HepG2 (cell line): ENCODE data around the gene LRRC25. TPM values are rescaled to one million over a fixed set of nuclear protein-coding genes. Genes with fewer than 3 reads are reported as not detected.
A peak's percentile ranks its signal among the peaks of the same experiment; 100 is the strongest.

Source experiments
- ATF3 ChIP-seq: sonication (generic); formaldehyde crosslinking; IDR thresholded peaks from 2 replicates; pipeline ENCODE4 v1.4.0; 2020; ENCODE audit warnings: missing genetic modification reagents
- BCL6 ChIP-seq: IDR thresholded peaks from 2 replicates; pipeline ENCODE4 v1.6.1; 2016; ENCODE audit warnings: missing genetic modification reagents, missing compliant biosample characterization
- FOSL2 ChIP-seq: sonication (generic); formaldehyde crosslinking; IDR thresholded peaks from 2 replicates; pipeline ENCODE4 v1.4.0; 2020; ENCODE audit warnings: missing genetic modification reagents
- HDAC2 ChIP-seq: sonication (generic); formaldehyde crosslinking; IDR thresholded peaks from 2 replicates; pipeline ENCODE4 v1.4.0; 2020; ENCODE audit warnings: missing genetic modification reagents
- HMGXB3 ChIP-seq: sonication (generic); formaldehyde crosslinking; IDR thresholded peaks from 2 replicates; pipeline ENCODE4 v1.4.0; 2020; ENCODE audit warnings: missing genetic modification reagents, borderline replicate concordance
- HOXA3 ChIP-seq: sonication (generic); formaldehyde crosslinking; IDR thresholded peaks from 2 replicates; pipeline ENCODE4 v1.5.0; 2020; ENCODE audit warnings: missing genetic modification reagents
- KLF16 ChIP-seq, 2 experiments: sonication (generic) in 1 of 2; formaldehyde crosslinking in 1 of 2; IDR thresholded peaks; 2 replicates each; pipeline versions ENCODE4 v1.6.1 to v1.8.0; 2016 to 2023; ENCODE audit warnings: missing genetic modification reagents in 2 of 2, missing compliant biosample characterization in 1 of 2
- LCORL ChIP-seq, 2 experiments: fragments of 450-650 bp in 1 of 2; sonication (generic) in 1 of 2; formaldehyde crosslinking in 1 of 2; IDR thresholded peaks; 2 replicates each; pipeline versions ENCODE4 v1.5.0 to v1.6.1; 2017 to 2020; ENCODE audit warnings: antibody characterized with exemption in 1 of 2, missing genetic modification reagents in 1 of 2
- MAZ ChIP-seq, 2 experiments: sonication (generic) in 1 of 2; formaldehyde crosslinking in 1 of 2; IDR thresholded peaks; 2 replicates each; pipeline versions ENCODE4 v1.5.0 to v1.6.1; 2012 to 2020; ENCODE audit warnings: low read depth in 2 of 2, mild to moderate bottlenecking in 2 of 2, borderline replicate concordance in 1 of 2, improper control_type of control experiment in 1 of 2, low read length in 1 of 2, missing genetic modification reagents in 1 of 2, moderate library complexity in 1 of 2
- NKX3-1 ChIP-seq: sonication (generic); formaldehyde crosslinking; IDR thresholded peaks from 2 replicates; pipeline ENCODE4 v1.5.0; 2020; ENCODE audit warnings: missing genetic modification reagents
- NR2C2 ChIP-seq: sonication (generic); formaldehyde crosslinking; IDR thresholded peaks from 2 replicates; pipeline ENCODE4 v1.4.0; 2020; ENCODE audit warnings: missing genetic modification reagents, mild to moderate bottlenecking, moderate library complexity, borderline replicate concordance
- RBFOX2 ChIP-seq: fragments of 200-400 bp; formaldehyde crosslinking; IDR thresholded peaks from 2 replicates; pipeline ENCODE4 v1.6.1; 2017; ENCODE audit warnings: low read depth, mild to moderate bottlenecking, low read length
- YEATS4 ChIP-seq: sonication (generic); formaldehyde crosslinking; IDR thresholded peaks from 2 replicates; pipeline ENCODE4 v1.4.0; 2020; ENCODE audit warnings: missing genetic modification reagents, borderline replicate concordance
- ZC3H13 ChIP-seq: sonication (generic); formaldehyde crosslinking; IDR thresholded peaks from 2 replicates; pipeline ENCODE4 v1.8.1; 2023; ENCODE audit warnings: mild to moderate bottlenecking, missing genetic modification reagents, moderate library complexity
- ZNF275 ChIP-seq: sonication (generic); formaldehyde crosslinking; IDR thresholded peaks from 2 replicates; pipeline ENCODE4 v1.8.0; 2022; ENCODE audit warnings: missing genetic modification reagents, mild to moderate bottlenecking, inconsistent platforms, borderline replicate concordance
- ZNF574 ChIP-seq: sonication (generic); formaldehyde crosslinking; IDR thresholded peaks from 2 replicates; pipeline ENCODE4 v1.4.0; 2020; ENCODE audit warnings: missing genetic modification reagents
- polyA plus RNA-seq, 8 experiments: library from polyadenylated mRNA; depleted of rRNA in 3 of 8; stranded (reverse) in 7 of 8; unstranded in 1 of 8; fragments of >200 nt; fragmentation: Illumina TruSeq in 4 of 8; extraction: Trizol in 4 of 8; gene quantifications; 2 replicates each; pipeline versions ENCODE4 v1.2.1 to v1.2.3, GENCODE V29; 2011 to 2016; ENCODE audit warnings: low read depth in 4 of 8, missing spikeins in 1 of 8, mixed read lengths in 1 of 8; ENCODE audit not compliant: insufficient read depth in 1 of 8
- total RNA-seq, 5 experiments: library from RNA; depleted of rRNA; stranded (reverse); fragments of >200 nt; fragmentation: Illumina TruSeq; extraction: Trizol; gene quantifications; 2 replicates each; pipeline ENCODE4 v1.2.3, GENCODE V29; 2016; ENCODE audit warnings: low read depth in 1 of 5
- TF ChIP-seq, protein P1 (sequence below): IDR thresholded peaks from 2 replicates; pipeline ENCODE4 v1.6.1; 2016; ENCODE audit warnings: mild to moderate bottlenecking

LRRC25 gene
- total and polyA plus RNA-seq, 2 of the 13 experiments (the other 11 are each of a cell fraction or from before 2014, with no cell fraction given): 0.13 to 0.53 TPM

DNA sequence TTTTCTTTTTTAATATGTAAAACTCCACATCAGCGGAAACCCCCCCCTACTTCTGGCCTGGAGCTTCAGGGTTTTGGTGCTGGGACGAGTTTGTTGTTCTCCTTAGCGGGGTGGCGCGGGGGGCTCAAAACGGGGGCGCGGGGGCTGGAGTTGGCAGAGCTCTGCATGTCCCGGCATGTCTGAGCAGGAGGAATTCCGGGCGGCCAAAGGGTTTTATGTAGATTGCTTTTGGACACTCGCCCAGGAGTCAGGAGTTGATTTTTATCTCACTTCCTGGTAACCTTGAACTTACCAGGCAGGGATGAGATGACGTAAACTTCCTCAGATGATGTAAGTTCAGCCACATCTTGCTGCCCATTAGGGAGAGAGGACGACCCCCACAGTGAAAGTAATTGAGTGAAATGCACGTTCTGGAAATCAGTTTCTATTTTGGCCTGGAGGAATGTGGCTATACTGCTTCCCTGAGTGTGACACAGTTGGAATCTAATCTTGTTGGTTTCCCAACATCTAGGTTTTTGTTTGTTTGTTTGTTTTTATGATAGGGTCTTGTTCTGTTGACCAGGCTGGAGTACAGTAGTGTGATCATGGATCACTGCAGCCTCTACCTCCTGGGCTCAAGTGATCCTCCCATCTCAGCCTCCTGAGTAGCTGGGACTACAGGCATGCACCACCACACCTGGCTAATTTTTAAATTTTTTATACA, 32.4 kb downstream of the LRRC25 start (continued):
- TF ChIP-seq HMGXB3 (CRISPR knock-in tag) (peak; percentile 72; the same call in 1 of the 2 replicates), HDAC2 (peak; percentile 82), FOSL2 (CRISPR knock-in tag) (peak; percentile 88), ZC3H13 (CRISPR knock-in tag) (peak; percentile 83; the same call in 1 of the 2 replicates), NKX3-1 (CRISPR knock-in tag) (peak; percentile 47; the same call in 1 of the 2 replicates), NR2C2 (CRISPR knock-in tag) (peak; percentile 79; the same call in 1 of the 2 replicates), RBFOX2 (peak; percentile 13; the same call in 1 of the 2 replicates), ZNF574 (CRISPR knock-in tag) (peak; percentile 72), HOXA3 (peak; percentile 94), ATF3 (peak; percentile 96), LCORL (IDR thresholded peaks at IDR 0.05) (0 out of 2 replicates have a peak, but pooled peaks have one; percentile 13), LCORL (CRISPR knock-in tag; IDR thresholded peaks at IDR 0.05) (peak; percentile 90), MAZ (IDR thresholded peaks at IDR 0.05; ENCODE audit: borderline replicate concordance, low read depth, low read length) (0 out of 2 replicates have a peak, but pooled peaks have one; percentile 38), MAZ (CRISPR knock-in tag; IDR thresholded peaks at IDR 0.05; ENCODE audit: low read depth) (no peak), BCL6 (peak; percentile 92), YEATS4 (CRISPR knock-in tag) (peak; percentile 56; the same call in 1 of the 2 replicates), KLF16 (CRISPR knock-in tag; IDR thresholded peaks at IDR 0.05) (peak in 1 of 2 experiments; percentile 88; a peak in 1 of 4 replicates), ZNF275 (CRISPR knock-in tag) (no peak)
- TF ChIP-seq, protein P1, sequence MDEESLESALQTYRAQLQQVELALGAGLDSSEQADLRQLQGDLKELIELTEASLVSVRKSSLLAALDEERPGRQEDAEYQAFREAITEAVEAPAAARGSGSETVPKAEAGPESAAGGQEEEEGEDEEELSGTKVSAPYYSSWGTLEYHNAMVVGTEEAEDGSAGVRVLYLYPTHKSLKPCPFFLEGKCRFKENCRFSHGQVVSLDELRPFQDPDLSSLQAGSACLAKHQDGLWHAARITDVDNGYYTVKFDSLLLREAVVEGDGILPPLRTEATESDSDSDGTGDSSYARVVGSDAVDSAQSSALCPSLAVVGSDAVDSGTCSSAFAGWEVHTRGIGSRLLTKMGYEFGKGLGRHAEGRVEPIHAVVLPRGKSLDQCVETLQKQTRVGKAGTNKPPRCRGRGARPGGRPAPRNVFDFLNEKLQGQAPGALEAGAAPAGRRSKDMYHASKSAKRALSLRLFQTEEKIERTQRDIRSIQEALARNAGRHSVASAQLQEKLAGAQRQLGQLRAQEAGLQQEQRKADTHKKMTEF: peak; percentile 75; the same call in 1 of the 2 replicates
